IMR-90 (cell line): ENCODE data around the gene RXYLT1. TPM values are rescaled to one million over a fixed set of nuclear protein-coding genes. Genes with fewer than 3 reads are reported as not detected.

Experiments used
- MAFK ChIP-seq: IDR thresholded peaks from 2 replicates; pipeline ENCODE4 v1.6.1; 2012; ENCODE audit warnings: low read depth, low read length, improper control_type of control experiment
- polyA plus RNA-seq, 3 experiments: library from polyadenylated mRNA; depleted of rRNA; stranded (reverse); fragments of >200 nt; gene quantifications; 2 replicates each; pipeline ENCODE4 v1.2.3, GENCODE V29; 2012; ENCODE audit warnings: low replicate concordance in 1 of 3
- total RNA-seq: library from RNA; depleted of rRNA; stranded (reverse); fragments of >200 nt; gene quantifications from 2 replicates; pipeline ENCODE4 v1.2.3, GENCODE V29; 2012
- TF ChIP-seq, protein P1 (sequence below): conservative IDR thresholded peaks from 2 replicates; pipeline ENCODE4 v1.5.1; 2012; ENCODE audit warnings: mild to moderate bottlenecking, low read depth, low read length, improper control_type of control experiment

The RXYLT1 gene
- total and polyA plus RNA-seq, 2 of the 4 experiments (the other 2 are of a cell fraction), result 9.0 to 9.5 TPM

DNA sequence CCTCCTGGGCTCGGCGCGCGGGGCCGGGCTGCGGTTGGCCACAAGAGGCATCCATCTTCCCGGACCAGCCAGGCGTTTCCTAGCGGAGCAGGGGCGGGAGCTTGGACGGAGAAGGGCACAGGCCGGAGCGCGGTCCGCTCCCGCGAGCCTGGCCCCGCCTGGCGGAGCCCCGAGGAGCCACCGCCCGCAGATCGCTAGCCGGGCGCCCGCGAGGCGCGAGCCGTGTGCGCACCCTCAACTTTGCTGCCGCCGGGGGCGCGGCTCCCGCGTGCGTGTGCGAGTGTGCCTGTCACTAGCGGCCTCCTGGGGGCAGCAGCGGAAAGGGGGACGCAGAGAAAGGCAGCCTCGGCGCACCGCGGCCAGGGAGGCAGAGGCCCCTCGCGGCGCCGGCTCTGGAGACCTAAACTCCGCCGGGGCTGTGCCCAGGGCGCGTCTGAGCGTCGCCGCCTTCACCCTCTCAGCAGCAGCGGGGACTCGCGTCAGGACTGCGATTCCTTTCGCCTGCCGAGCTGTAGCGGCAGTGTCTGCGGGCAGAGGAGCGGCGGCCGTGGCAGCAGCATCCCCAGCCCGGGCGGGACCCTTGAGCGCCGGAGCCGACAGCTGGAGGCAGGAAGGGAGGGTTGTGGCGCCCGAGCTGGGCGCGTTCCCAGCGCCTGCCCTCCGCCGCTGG is 64.1 kb downstream of the RXYLT1 start (continued):
- TF ChIP-seq, protein P1, sequence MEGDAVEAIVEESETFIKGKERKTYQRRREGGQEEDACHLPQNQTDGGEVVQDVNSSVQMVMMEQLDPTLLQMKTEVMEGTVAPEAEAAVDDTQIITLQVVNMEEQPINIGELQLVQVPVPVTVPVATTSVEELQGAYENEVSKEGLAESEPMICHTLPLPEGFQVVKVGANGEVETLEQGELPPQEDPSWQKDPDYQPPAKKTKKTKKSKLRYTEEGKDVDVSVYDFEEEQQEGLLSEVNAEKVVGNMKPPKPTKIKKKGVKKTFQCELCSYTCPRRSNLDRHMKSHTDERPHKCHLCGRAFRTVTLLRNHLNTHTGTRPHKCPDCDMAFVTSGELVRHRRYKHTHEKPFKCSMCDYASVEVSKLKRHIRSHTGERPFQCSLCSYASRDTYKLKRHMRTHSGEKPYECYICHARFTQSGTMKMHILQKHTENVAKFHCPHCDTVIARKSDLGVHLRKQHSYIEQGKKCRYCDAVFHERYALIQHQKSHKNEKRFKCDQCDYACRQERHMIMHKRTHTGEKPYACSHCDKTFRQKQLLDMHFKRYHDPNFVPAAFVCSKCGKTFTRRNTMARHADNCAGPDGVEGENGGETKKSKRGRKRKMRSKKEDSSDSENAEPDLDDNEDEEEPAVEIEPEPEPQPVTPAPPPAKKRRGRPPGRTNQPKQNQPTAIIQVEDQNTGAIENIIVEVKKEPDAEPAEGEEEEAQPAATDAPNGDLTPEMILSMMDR, result peak; percentile 99
- TF ChIP-seq MAFK, result no peak
